Lower lobe of right lung (tissue), 2 donors: Measurements from ENCODE around the gene TMEM74B. TPM values are rescaled to one million over a fixed set of nuclear protein-coding genes. Genes with fewer than 3 reads are reported as not detected.

Experiments
- ATAC-seq, 2 donors: fragments of 200-7000 bp; cut with Tn5 transposase; one replicate each; pipeline ENCODE4 v1.9.1; 2020 to 2022; ENCODE audit warnings: mild to moderate bottlenecking in 2 of 2, moderate library complexity in 2 of 2
- DNase-seq: peaks from one replicate; pipeline ENCODE4 v3.0.0-alpha.2; 2020
- H3K27ac ChIP-seq: fragments of 200-600 bp; one replicate; pipeline ENCODE4 v1.8.0; 2022
- H3K27me3 ChIP-seq: fragments of 200-600 bp; one replicate; pipeline ENCODE4 v1.8.0; 2022; ENCODE audit warnings: low read depth
- H3K36me3 ChIP-seq: fragments of 200-600 bp; one replicate; pipeline ENCODE4 v1.8.0; 2022; ENCODE audit warnings: mild to moderate bottlenecking
- H3K4me1 ChIP-seq: fragments of 200-600 bp; one replicate; pipeline ENCODE4 v1.8.0; 2022
- H3K4me3 ChIP-seq: fragments of 200-600 bp; one replicate; pipeline ENCODE4 v1.8.0; 2022; ENCODE audit warnings: mild to moderate bottlenecking
- H3K9me3 ChIP-seq: fragments of 200-600 bp; one replicate; pipeline ENCODE4 v1.8.0; 2022
- CTCF ChIP-seq: fragments of 200-600 bp; IDR thresholded peaks from one replicate; pipeline ENCODE4 v1.8.0; 2022; ENCODE audit warnings: antibody characterized with exemption, mild to moderate bottlenecking
- intact Hi-C: fragments of 100-400 bp; cut with DNase I; formaldehyde crosslinking; loops from one replicate; pipeline ENCODE4 v1.11.0; 2022
- total RNA-seq: library from RNA; stranded (reverse); fragmentation: NEBNext Ultra II Directional; extraction: Animal tissue kit (Norgen Biotek cat#: 25700); gene quantifications from one replicate; pipeline ENCODE4 v1.2.1, GENCODE V29; 2021
- donor health status: DM: no; HTN: yes; CAD: no; lungs with severe emphysema.

The TMEM74B gene
- total RNA-seq, 1 donor from 2014 or later, result 15.8 TPM

GRCh38 chr20:1212607-1213396 lies 28.0 kb upstream of the TMEM74B start:
- Histone ChIP-seq H3K36me3 (no peaks in the 10 kb centered on the region), H3K27me3 (no peaks in the 10 kb centered on the region), H3K4me3 (no peak overlapping the region), H3K9me3 (no peaks in the 10 kb centered on the region), H3K27ac (no peak overlapping the region), H3K4me1 (peaks cover 9% of the 10 kb centered on the region)
- ATAC-seq (peak; percentile 91 to 94), DNase-seq (peak; percentile 76)
- intact Hi-C loops, result no loop called here
- TF ChIP-seq CTCF, result peak; percentile 85

- no peak for DNase-seq
- no peak for TF ChIP-seq CTCF
- H3K4me1 ChIP-seq, result peaks cover 9% of the 10 kb centered on the region
- intact Hi-C loops, result no loop called here
- H3K36me3 ChIP-seq, result no peaks in the 10 kb centered on the region
- H3K27ac ChIP-seq, result no peak overlapping the region
- no peak overlapping the region for H3K4me3 ChIP-seq
- H3K9me3 ChIP-seq, result no peaks in the 10 kb centered on the region
- peak in 1 of 2 donors; percentile 61 for ATAC-seq
- H3K27me3 ChIP-seq, result no peaks in the 10 kb centered on the region
Measured at GRCh38 chr20:1212023-1212422, 27.2 kb upstream of the TMEM74B start.

- intact Hi-C loops, result no loop called here
Measured at GRCh38 chr20:1210501-1210900, 25.7 kb upstream of the TMEM74B start.

GRCh38 chr20:1209447-1210387 lies 24.9 kb upstream of the TMEM74B start:
- intact Hi-C loops, result no loop called here
- Histone ChIP-seq H3K27me3 (no peaks in the 10 kb centered on the region), H3K36me3 (no peaks in the 10 kb centered on the region), H3K27ac (no peak overlapping the region), H3K4me3 (no peak overlapping the region), H3K4me1 (peaks cover 10% of the 10 kb centered on the region), H3K9me3 (no peaks in the 10 kb centered on the region)
- no peak for ATAC-seq
- TF ChIP-seq CTCF, result no peak
- no peak for DNase-seq

More at GRCh38 chr20:1210501-1210900, 25.7 kb upstream of the TMEM74B start:
- peaks cover 9% of the 10 kb centered on the region for H3K4me1 ChIP-seq
- no peaks in the 10 kb centered on the region for H3K27me3 ChIP-seq
- H3K27ac ChIP-seq, result no peak overlapping the region
- no peak for TF ChIP-seq CTCF
- no peak overlapping the region for H3K4me3 ChIP-seq
- no peaks in the 10 kb centered on the region for H3K36me3 ChIP-seq
- H3K9me3 ChIP-seq, result no peaks in the 10 kb centered on the region
- ATAC-seq (no peak), DNase-seq (no peak)

- Histone ChIP-seq H3K36me3 (no peaks in the 10 kb centered on the region), H3K27me3 (no peaks in the 10 kb centered on the region), H3K9me3 (no peaks in the 10 kb centered on the region), H3K4me1 (peaks cover 22% of the 10 kb centered on the region), H3K4me3 (no peak overlapping the region), H3K27ac (no peak overlapping the region)
- ATAC-seq, result no peak
- no peak for TF ChIP-seq CTCF
- DNase-seq, result no peak
- intact Hi-C loops, result no loop called here
Measured at GRCh38 chr20:1207293-1207878, 22.6 kb upstream of the TMEM74B start.
